Medulla oblongata (tissue), 1 donor: Measurements from ENCODE around the gene ERRFI1.

Experiments
- DNase-seq: peaks from one replicate; pipeline ENCODE4 v3.0.0-alpha.2; 2015; ENCODE audit errors: extremely low spot score

Gene ERRFI1

GRCh38 chr1:8004113-8004802 is 21.9 kb downstream of the ERRFI1 start:
- peak; percentile 80 for DNase-seq

- no peak for DNase-seq
Measured at GRCh38 chr1:8003438-8004112, 22.5 kb downstream of the ERRFI1 start.

GRCh38 chr1:8002921-8003320 is 23.2 kb downstream of the ERRFI1 start:
- DNase-seq = no peak

- no peak for DNase-seq
Measured at GRCh38 chr1:8002329-8002910, 23.7 kb downstream of the ERRFI1 start.

GRCh38 chr1:7995437-7995836 is 30.7 kb downstream of the ERRFI1 start:
- no peak for DNase-seq

- DNase-seq = no peak
Measured at GRCh38 chr1:7994827-7995226, 31.3 kb downstream of the ERRFI1 start.

- no peak for DNase-seq
Measured at GRCh38 chr1:7993593-7994479, 32.3 kb downstream of the ERRFI1 start.

GRCh38 chr1:7992885-7993284 is 33.2 kb downstream of the ERRFI1 start:
- DNase-seq = no peak

- no peak for DNase-seq
Measured at GRCh38 chr1:7991504-7992440, 34.3 kb downstream of the ERRFI1 start.

- DNase-seq = no peak
Measured at GRCh38 chr1:7989762-7990428, 36.2 kb downstream of the ERRFI1 start.

GRCh38 chr1:7988576-7988975 is 37.5 kb downstream of the ERRFI1 start:
- no peak for DNase-seq

- no peak for DNase-seq
Measured at GRCh38 chr1:7987528-7987927, 38.6 kb downstream of the ERRFI1 start.

GRCh38 chr1:7985851-7986612 is 40.1 kb downstream of the ERRFI1 start:
- no peak for DNase-seq

- no peak for DNase-seq
Measured at GRCh38 chr1:7984811-7985210, 41.3 kb downstream of the ERRFI1 start.

- no peak for DNase-seq
Measured at GRCh38 chr1:7983086-7983778, 42.9 kb downstream of the ERRFI1 start.

GRCh38 chr1:7980984-7981383 is 45.1 kb downstream of the ERRFI1 start:
- DNase-seq = no peak

GRCh38 chr1:7975212-7975865 is 50.8 kb downstream of the ERRFI1 start:
- peak; percentile 75 for DNase-seq

GRCh38 chr1:7973086-7973485 is 53.0 kb downstream of the ERRFI1 start:
- DNase-seq = no peak

GRCh38 chr1:7972285-7972684 is 53.8 kb downstream of the ERRFI1 start:
- DNase-seq = no peak
